GM15510 (cell line): ENCODE results near the gene MAGI3.

ENCODE experiments used
- POLR2A ChIP-seq: IDR thresholded peaks from 3 replicates; pipeline ENCODE4 v1.6.1; 2011; ENCODE audit warnings: borderline replicate concordance; ENCODE audit not compliant: insufficient read length; ENCODE audit errors: extremely low read depth

MAGI3 gene

GRCh38 chr1:113630340-113631327 is 240.3 kb downstream of the MAGI3 start:
- TF ChIP-seq POLR2A = no peak

- TF ChIP-seq POLR2A = no peak
These were observed 251.1 kb downstream of the MAGI3 start for GRCh38 chr1:113641396-113641795.

GRCh38 chr1:113647164-113647563 is 256.8 kb downstream of the MAGI3 start:
- TF ChIP-seq POLR2A = no peak

- TF ChIP-seq POLR2A = no peak
These were observed 258.2 kb downstream of the MAGI3 start for GRCh38 chr1:113648478-113648877.

- TF ChIP-seq POLR2A = no peak
These were observed 262.5 kb downstream of the MAGI3 start for GRCh38 chr1:113652771-113653170.

GRCh38 chr1:113653741-113654140 is 263.4 kb downstream of the MAGI3 start:
- TF ChIP-seq POLR2A = no peak

GRCh38 chr1:113654883-113655282 is 264.6 kb downstream of the MAGI3 start:
- no peak for TF ChIP-seq POLR2A

- no peak for TF ChIP-seq POLR2A
These were observed 266.8 kb downstream of the MAGI3 start for GRCh38 chr1:113657126-113657525.

GRCh38 chr1:113657556-113658063 is 267.3 kb downstream of the MAGI3 start:
- TF ChIP-seq POLR2A = no peak

GRCh38 chr1:113659035-113659434 is 268.7 kb downstream of the MAGI3 start:
- no peak for TF ChIP-seq POLR2A

- TF ChIP-seq POLR2A = no peak
These were observed 269.2 kb downstream of the MAGI3 start for GRCh38 chr1:113659556-113659955.

GRCh38 chr1:113660088-113660487 is 269.8 kb downstream of the MAGI3 start:
- no peak for TF ChIP-seq POLR2A

GRCh38 chr1:113662101-113662500 is 271.8 kb downstream of the MAGI3 start:
- TF ChIP-seq POLR2A = no peak

GRCh38 chr1:113663165-113663951 is 273.0 kb downstream of the MAGI3 start:
- TF ChIP-seq POLR2A = no peak

GRCh38 chr1:113665071-113665470 is 274.8 kb downstream of the MAGI3 start:
- TF ChIP-seq POLR2A = no peak

GRCh38 chr1:113666126-113666525 is 275.8 kb downstream of the MAGI3 start:
- TF ChIP-seq POLR2A = no peak

GRCh38 chr1:113669988-113670387 is 279.7 kb downstream of the MAGI3 start:
- TF ChIP-seq POLR2A = no peak
